OCI-LY1 (cell line): ENCODE data around the gene RPA4.

Experiments
- CTCF ChIP-seq: fragments of 200-600 bp; sonication (generic), shearing (Covaris generic); IDR thresholded peaks from 2 replicates; pipeline ENCODE4 v1.5.1; 2017; ENCODE audit warnings: mild to moderate bottlenecking, antibody characterized with exemption, low read length, moderate library complexity, mixed read lengths
- EZH2 ChIP-seq: fragments of 200-600 bp; sonication (generic), shearing (Covaris generic); IDR thresholded peaks from 2 replicates; pipeline ENCODE4 v1.8.0; 2017; ENCODE audit warnings: borderline replicate concordance, mixed run types, mild to moderate bottlenecking, antibody characterized with exemption, low read length, moderate library complexity, mixed read lengths

GRCh38 chrX:96884027-96884426 is 319 bp downstream of the RPA4 start:
- TF ChIP-seq CTCF (no peak), EZH2 (no peak)
